Fibroblast of villous mesenchyme (primary cell): ENCODE results near the gene BRAF. TPM values are rescaled to one million over a fixed set of nuclear protein-coding genes. Genes with fewer than 3 reads are reported as not detected.

Source experiments
- DNase-seq: peaks from one replicate; pipeline ENCODE4 v3.0.0-alpha.2; 2010; ENCODE audit warnings: low read depth
- H3K4me3 ChIP-seq: 2 replicates; pipeline ENCODE4 v1.5.1; 2011; ENCODE audit warnings: low read depth, mild to moderate bottlenecking, low read length
- CTCF ChIP-seq: IDR thresholded peaks from 2 replicates; pipeline ENCODE4 v1.5.1; 2012; ENCODE audit warnings: low read depth, mild to moderate bottlenecking, low read length; ENCODE audit not compliant: insufficient read depth
- total RNA-seq: library from RNA; depleted of rRNA; stranded (reverse); fragments of >200 nt; gene quantifications from 2 replicates; pipeline ENCODE4 v1.2.3, GENCODE V29; 2012

Gene BRAF
- total RNA-seq, 1 donor: 30.7 TPM

DNA sequence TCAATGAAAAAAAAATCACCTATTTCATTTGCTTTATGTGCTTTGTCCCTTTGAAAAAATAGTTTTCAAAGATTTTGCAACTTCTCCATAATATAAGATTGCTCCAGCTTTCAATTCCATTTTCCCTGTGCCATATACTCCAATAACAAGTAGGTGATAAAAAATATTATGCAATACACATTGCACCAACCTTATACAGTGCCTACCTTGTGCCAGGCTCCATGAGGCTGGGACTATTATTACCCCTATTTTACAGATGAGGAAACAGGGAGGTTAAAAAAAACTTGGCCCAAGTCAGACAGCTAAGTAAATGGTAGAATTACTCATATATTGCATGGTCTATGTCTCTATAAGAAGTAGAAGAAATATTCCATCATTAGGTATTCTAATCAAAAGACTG, 57.8 kb downstream of the BRAF start:
- TF ChIP-seq CTCF: no peak
- DNase-seq: no peak
- no peak overlapping the region for H3K4me3 ChIP-seq

DNA sequence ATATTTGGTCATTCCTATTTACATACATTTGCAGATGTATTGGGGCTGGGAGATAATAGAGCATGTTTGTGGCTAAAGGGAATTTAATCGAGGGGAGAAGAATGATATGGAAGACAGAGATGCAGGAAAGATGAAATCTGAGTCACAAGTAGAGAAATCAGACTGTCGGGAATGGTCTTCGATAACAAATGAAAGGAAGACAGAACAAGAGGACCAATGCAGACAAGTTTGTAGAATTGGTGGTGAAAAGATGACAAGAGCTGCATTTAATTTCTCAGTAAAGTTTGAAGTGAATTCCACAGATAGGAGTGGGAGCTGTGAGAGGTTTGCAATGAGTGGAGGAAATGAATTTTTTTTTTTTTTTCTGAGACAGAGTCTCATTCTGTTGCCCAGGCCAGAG, 60.0 kb downstream of the BRAF start:
- no peak overlapping the region for H3K4me3 ChIP-seq
- TF ChIP-seq CTCF: no peak
- DNase-seq: no peak

DNA sequence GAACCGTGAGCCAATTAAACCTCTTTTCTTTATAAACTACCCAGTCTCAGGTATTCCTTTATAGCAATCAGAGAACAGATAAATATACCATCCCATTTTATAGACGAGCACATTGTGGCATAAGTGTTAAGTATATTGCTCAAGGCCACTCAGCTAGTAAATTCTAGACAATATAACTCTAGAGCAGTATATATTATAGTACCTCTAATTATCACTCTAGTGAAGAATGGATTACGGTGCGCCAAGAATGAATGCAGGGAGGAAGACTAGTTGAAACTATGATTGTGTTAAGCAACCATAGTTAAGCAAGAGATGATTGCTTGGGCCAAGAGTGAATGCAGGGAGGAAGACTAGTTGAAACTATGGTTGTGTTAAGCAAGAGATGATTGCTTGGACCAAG, 60.9 kb downstream of the BRAF start:
- H3K4me3 ChIP-seq: no peak overlapping the region
- no peak for DNase-seq
- TF ChIP-seq CTCF: no peak

DNA sequence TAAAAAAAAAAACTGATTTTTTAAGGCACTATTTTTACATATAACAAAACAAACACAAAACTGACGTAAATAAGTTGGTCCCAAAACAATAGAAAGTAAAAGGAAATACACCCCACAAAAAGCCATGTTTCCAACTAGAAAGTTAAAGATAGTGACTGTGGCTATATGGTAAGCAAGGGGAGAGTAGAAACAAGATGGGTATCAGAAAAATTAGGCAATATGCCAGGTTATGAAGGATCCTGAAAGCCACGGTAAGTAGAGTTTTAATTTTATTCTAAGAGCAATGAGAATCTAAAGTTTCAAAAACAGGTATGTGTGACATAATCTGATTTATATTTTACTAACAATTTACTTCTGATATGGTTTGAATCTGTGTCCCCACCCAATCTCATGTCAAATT, 61.5 kb downstream of the BRAF start:
- no peak for TF ChIP-seq CTCF
- no peak for DNase-seq
- no peak overlapping the region for H3K4me3 ChIP-seq

DNA sequence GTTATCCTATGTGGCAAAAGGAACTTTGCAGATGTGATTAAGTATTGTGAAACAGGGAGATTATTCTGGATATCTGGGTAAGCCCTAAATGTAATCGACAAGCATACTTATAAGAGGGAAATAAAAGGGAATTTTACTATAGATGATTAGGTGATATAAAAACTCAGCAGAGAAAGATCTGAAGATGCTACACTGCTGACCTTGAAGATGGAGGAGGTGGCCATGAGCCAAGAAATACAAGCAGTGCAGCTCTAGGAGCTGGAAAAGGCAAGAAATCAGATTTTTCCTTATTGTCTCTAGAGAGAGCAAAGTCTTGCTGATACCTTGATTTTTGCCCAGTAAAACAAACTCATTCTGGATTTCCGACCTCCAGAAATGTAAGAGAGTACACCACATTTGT, 67.7 kb downstream of the BRAF start:
- DNase-seq: no peak
- no peak overlapping the region for H3K4me3 ChIP-seq
- TF ChIP-seq CTCF: no peak

GRCh38 chr7:140841166-140841715, 83.5 kb downstream of the BRAF start:
- no peak for TF ChIP-seq CTCF
- DNase-seq: peak; percentile 17
- H3K4me3 ChIP-seq: no peak overlapping the region

DNA sequence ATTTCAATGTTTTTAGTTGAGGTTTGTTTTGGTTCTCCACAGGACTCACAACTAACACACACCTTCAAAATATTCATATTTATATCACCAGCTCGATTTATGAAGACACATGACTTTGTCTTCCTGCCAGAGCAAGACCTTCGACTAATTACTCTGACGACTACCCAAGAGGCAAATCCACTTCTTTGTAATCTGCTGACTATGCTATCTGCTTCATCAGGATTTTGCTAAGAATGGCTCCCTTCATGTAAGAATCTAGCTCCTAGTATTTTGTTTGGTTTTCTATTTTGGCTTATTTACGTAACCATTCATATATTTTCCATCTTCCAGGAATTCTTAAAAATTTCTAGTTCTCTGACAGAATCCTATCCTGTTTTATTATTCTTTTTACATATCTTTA, 93.0 kb downstream of the BRAF start:
- DNase-seq: no peak
- no peak for TF ChIP-seq CTCF
- no peak overlapping the region for H3K4me3 ChIP-seq
